GM12878 (cell line): ENCODE results near the gene GRIN3A. TPM values are rescaled to one million over a fixed set of nuclear protein-coding genes. Genes with fewer than 3 reads are reported as not detected.

Source experiments
- ATAC-seq: fragments of 200-7000 bp; cut with Tn5 transposase; 3 replicates; pipeline ENCODE4 v1.9.1; 2020; ENCODE audit warnings: mild to moderate bottlenecking, moderate library complexity
- BruUV-seq: library from RNA; stranded (reverse); fragments of 400-500 nt; replicated peaks from 2 replicates; lab custom pipeline; 2021; lab: Mats Ljungman, UMichigan
- CTCF ChIA-PET: fragments of 300-600 bp; sonication (Branson Sonifier 250); formaldehyde crosslinking; extraction: SDS; loops from one replicate; lab custom pipeline; 2021; ENCODE audit warnings: inconsistent platforms; lab: Yijun Ruan, JAX
- POLR2A ChIA-PET: fragments of 350-600 bp; formaldehyde crosslinking; extraction: SDS; loops from one replicate; lab custom pipeline; 2021; ENCODE audit warnings: inconsistent platforms; lab: Charles Lee
- RAD21 ChIA-PET: fragments of 300-600 bp; sonication (Branson Sonifier 250); formaldehyde crosslinking; loops from one replicate; lab custom pipeline; 2023; ENCODE audit warnings: antibody characterized with exemption; ENCODE audit not compliant: unreplicated experiment; lab: Charles Lee
- SMC1A ChIA-PET: fragments of 300-600 bp; sonication (Branson Sonifier 250); formaldehyde crosslinking; loops from one replicate; lab custom pipeline; 2023; ENCODE audit not compliant: unreplicated experiment, uncharacterized antibody; lab: Charles Lee
- DNase-seq: peaks from one replicate; pipeline ENCODE4 v3.0.0-alpha.2; 2011; ENCODE audit warnings: low read depth, low spot score
- FAIRE-seq: peaks from 3 replicates; lab custom pipeline; 2011; peaks lifted over from hg19 to GRCh38; lab: Jason Lieb, UNC
- H2AFZ ChIP-seq: 2 replicates; pipeline ENCODE4 v1.6.0; 2011; ENCODE audit warnings: low read depth, low read length, control low read depth; ENCODE audit not compliant: control insufficient read depth
- H3K27ac ChIP-seq: 2 replicates; pipeline ENCODE4 v1.5.1; 2011; ENCODE audit warnings: control low read depth; ENCODE audit not compliant: control insufficient read depth, insufficient read depth
- H3K27me3 ChIP-seq, 2 experiments: replicated peaks in 1 of 2; 2 replicates each; pipeline versions ENCODE4 v1.6.0 to v1.6.1; 2011; ENCODE audit warnings: low read length in 1 of 2; ENCODE audit not compliant: control insufficient read depth in 2 of 2, insufficient read depth in 2 of 2
- H3K36me3 ChIP-seq, 2 experiments: 2 replicates each; pipeline ENCODE4 v1.5.1; 2011; ENCODE audit warnings: low read length in 1 of 2; ENCODE audit not compliant: control insufficient read depth in 2 of 2, insufficient read depth in 2 of 2
- H3K4me1 ChIP-seq: 2 replicates; pipeline ENCODE4 v1.6.1; 2011; ENCODE audit warnings: mild to moderate bottlenecking, low read length, moderate library complexity, mixed read lengths; ENCODE audit not compliant: control insufficient read depth, insufficient read depth
- H3K4me2 ChIP-seq: 2 replicates; pipeline ENCODE4 v1.6.0; 2011; ENCODE audit warnings: control low read depth; ENCODE audit not compliant: control insufficient read depth, insufficient read depth
- H3K4me3 ChIP-seq: fragments of 200-600 bp; sonication (generic); 2 replicates; pipeline ENCODE4 v1.5.1; 2016
- H3K79me2 ChIP-seq: 2 replicates; pipeline ENCODE4 v1.6.0; 2011; ENCODE audit warnings: low read length; ENCODE audit not compliant: control insufficient read depth, insufficient read depth
- H3K9ac ChIP-seq: 2 replicates; pipeline ENCODE4 v1.8.0; 2011; ENCODE audit warnings: low read length, control low read depth, mixed read lengths; ENCODE audit not compliant: control insufficient read depth, insufficient read depth
- H3K9me3 ChIP-seq: replicated peaks from 3 replicates; pipeline ENCODE4 v1.5.1; 2011; ENCODE audit warnings: mild to moderate bottlenecking, low read length; ENCODE audit not compliant: control insufficient read depth, insufficient read depth
- H4K20me1 ChIP-seq: 2 replicates; pipeline ENCODE4 v1.6.0; 2011; ENCODE audit not compliant: control insufficient read depth, insufficient read depth
- BMI1 ChIP-seq: fragments of 450-650 bp; IDR thresholded peaks from 2 replicates; pipeline ENCODE4 v1.6.1; 2016; ENCODE audit warnings: mild to moderate bottlenecking, moderate library complexity, borderline replicate concordance
- CBX3 ChIP-seq: fragments of 200-600 bp; sonication (generic); IDR thresholded peaks from 2 replicates; pipeline ENCODE4 v1.6.1; 2016; ENCODE audit warnings: low read depth, borderline replicate concordance
- CREB1 ChIP-seq: IDR thresholded peaks from 2 replicates; pipeline ENCODE4 v1.6.1; 2012; ENCODE audit warnings: low read depth, mild to moderate bottlenecking, inconsistent platforms
- CTCF ChIP-seq, 3 experiments: IDR thresholded peaks in 2 of 3; conservative IDR thresholded peaks in 1 of 3; 2 replicates each; pipeline ENCODE4 v1.5.1; 2011; ENCODE audit warnings: low read depth in 3 of 3, low read length in 3 of 3, mild to moderate bottlenecking in 3 of 3, control low read depth in 2 of 3, moderate library complexity in 2 of 3, inconsistent platforms in 1 of 3, mixed read lengths in 1 of 3; ENCODE audit not compliant: control insufficient read depth in 2 of 3, insufficient read depth in 1 of 3; ENCODE audit errors: extremely low read depth in 1 of 3
- ETV6 ChIP-seq, 2 experiments: fragments of 450-650 bp in 1 of 2; IDR thresholded peaks in 1 of 2; conservative IDR thresholded peaks in 1 of 2; 2 replicates each; pipeline ENCODE4 v1.6.1; 2014; ENCODE audit warnings: antibody characterized with exemption in 1 of 2, borderline replicate concordance in 1 of 2, low read depth in 1 of 2, mild to moderate bottlenecking in 1 of 2, moderate library complexity in 1 of 2
- GATAD2B ChIP-seq: fragments of 450-650 bp; conservative IDR thresholded peaks from 2 replicates; pipeline ENCODE4 v1.6.1; 2017; ENCODE audit warnings: low read depth, mild to moderate bottlenecking, moderate library complexity
- IKZF1 ChIP-seq: fragments of 450-650 bp; conservative IDR thresholded peaks from 2 replicates; pipeline ENCODE4 v1.6.1; 2017; ENCODE audit warnings: antibody characterized with exemption, mild to moderate bottlenecking
- JUNB ChIP-seq: IDR thresholded peaks from 2 replicates; pipeline ENCODE4 v1.6.1; 2016; ENCODE audit warnings: antibody characterized with exemption, mild to moderate bottlenecking
- LARP7 ChIP-seq: fragments of 450-650 bp; IDR thresholded peaks from 2 replicates; pipeline ENCODE4 v1.6.1; 2017; ENCODE audit warnings: mild to moderate bottlenecking
- NFXL1 ChIP-seq: fragments of 450-650 bp; IDR thresholded peaks from 2 replicates; pipeline ENCODE4 v1.6.1; 2017; ENCODE audit warnings: antibody characterized with exemption, mild to moderate bottlenecking, borderline replicate concordance
- PAX5 ChIP-seq: IDR thresholded peaks from 2 replicates; pipeline ENCODE4 v1.6.1; 2011; ENCODE audit warnings: low read depth, low read length, borderline replicate concordance
- RELB ChIP-seq: fragments of 450-650 bp; IDR thresholded peaks from 2 replicates; pipeline ENCODE4 v1.6.1; 2017; ENCODE audit warnings: low read depth, mild to moderate bottlenecking, moderate library complexity
- SMAD1 ChIP-seq: fragments of 450-650 bp; IDR thresholded peaks from 2 replicates; pipeline ENCODE4 v1.6.1; 2018; ENCODE audit warnings: mild to moderate bottlenecking, low read depth; ENCODE audit not compliant: partially characterized antibody
- SUPT20H ChIP-seq: IDR thresholded peaks from 2 replicates; pipeline ENCODE4 v1.6.1; 2011; ENCODE audit warnings: low read depth, mild to moderate bottlenecking, low read length, moderate library complexity, borderline replicate concordance; ENCODE audit not compliant: control insufficient read depth
- SUZ12 ChIP-seq: fragments of 200-600 bp; sonication (generic); IDR thresholded peaks from one replicate; pipeline ENCODE4 v1.6.1; 2018; ENCODE audit warnings: antibody characterized with exemption, mild to moderate bottlenecking; ENCODE audit not compliant: unreplicated experiment
- WGBS: methylation state at CpG from one replicate; pipeline ENCODE4 v1.1.6; 2016; ENCODE audit warnings: low lambda C conversion rate; ENCODE audit not compliant: insufficient replicate concordance, insufficient coverage; ENCODE audit errors: missing lambda C conversion rate; 5-methylcytosine and 5-hydroxymethylcytosine counted together
- in situ Hi-C: fragments of 300-500 bp; cut with MboI; formaldehyde crosslinking; loops from 9 replicates; pipeline ENCODE4 v1.14.3; 2018; ENCODE audit warnings: mixed read lengths
- intact Hi-C: fragments of 100-400 bp; cut with micrococcal nuclease; formaldehyde crosslinking; loops from one replicate; pipeline ENCODE4 v1.14.2; 2022; ENCODE audit not compliant: unreplicated experiment
- polyA plus RNA-seq, 11 experiments: library from polyadenylated mRNA; depleted of rRNA in 4 of 11; unstranded in 6 of 11; stranded (reverse) in 5 of 11; fragments of >200 nt; fragmentation: Nextera tagmentation in 4 of 11; fragmentation: Illumina TruSeq in 1 of 11; extraction: Ambion mirVana in 4 of 11; extraction: Trizol in 1 of 11; gene quantifications; 1 replicate in 1 of 11; 2 replicates in 10 of 11; pipeline versions ENCODE4 v1.2.1 to v1.2.3, GENCODE V29; 2011 to 2016; ENCODE audit warnings: inconsistent platforms in 2 of 11, missing spikeins in 2 of 11, low read depth in 1 of 11
- total RNA-seq, 4 experiments: library from RNA; depleted of rRNA in 3 of 4; stranded (reverse); fragments of >200 nt in 3 of 4; fragmentation: Illumina TruSeq in 1 of 4; extraction: Trizol in 1 of 4; gene quantifications; 2 replicates each; pipeline versions ENCODE4 v1.2.1 to v1.2.3, GENCODE V29; 2013 to 2021

GRIN3A gene
- total and polyA plus RNA-seq, 10 of the 15 experiments (the other 5 are each of a cell fraction or from before 2014, with no cell fraction given) = 0.03 to 0.05 (median 0.04) TPM; not detected in 7

- Histone ChIP-seq H3K36me3 (no peaks in the 10 kb centered on the region), H2AFZ (no peak overlapping the region), H3K27me3 (no peaks in the 10 kb centered on the region), H3K4me1 (no peaks in the 10 kb centered on the region), H3K79me2 (no peaks in the 10 kb centered on the region), H3K9ac (no peak overlapping the region), H3K9me3 (no peaks in the 10 kb centered on the region), H3K4me2 (no peak overlapping the region), H3K4me3 (no peak overlapping the region), H3K27ac (no peak overlapping the region), H4K20me1 (no peaks in the 10 kb centered on the region)
- in situ Hi-C loops (no loop called here), intact Hi-C loops (no loop called here)
- ChIA-PET SMC1A (no interaction called here), POLR2A (no interaction called here), CTCF (no interaction called here), RAD21 (no interaction called here)
- 0% methylated on average over 2 of the region's 2 CpGs for WGBS
- DNase-seq (no peak), ATAC-seq (no peak), FAIRE-seq (no peak)
- BruUV-seq = no TSS peak
- TF ChIP-seq SMAD1 = no peak
- no peak for TF ChIP-seq CBX3
- no peak for TF ChIP-seq SUPT20H
- no peak for TF ChIP-seq GATAD2B
These were observed 106.6 kb downstream of the GRIN3A start for GRCh38 chr9:101631892-101632291.

GRCh38 chr9:101629636-101630035 lies 108.8 kb downstream of the GRIN3A start:
- no peaks in the 10 kb centered on the region for H3K79me2 ChIP-seq
- ChIA-PET RAD21 (no interaction called here), POLR2A (no interaction called here), SMC1A (no interaction called here), CTCF (no interaction called here)
- H2AFZ ChIP-seq = no peak overlapping the region
- H3K27ac ChIP-seq = no peak overlapping the region
- 22% methylated on average over 5 of the region's 5 CpGs for WGBS
- H3K4me3 ChIP-seq = no peak overlapping the region
- no peaks in the 10 kb centered on the region for H3K27me3 ChIP-seq
- no peak for FAIRE-seq
- no peak overlapping the region for H3K9ac ChIP-seq
- no peaks in the 10 kb centered on the region for H3K36me3 ChIP-seq
- no TSS peak for BruUV-seq
- H3K9me3 ChIP-seq = no peaks in the 10 kb centered on the region
- no peak for TF ChIP-seq IKZF1
- TF ChIP-seq RELB = no peak
- TF ChIP-seq SUZ12 = no peak
- no peak for TF ChIP-seq JUNB
- TF ChIP-seq LARP7 = no peak
- TF ChIP-seq ETV6 (conservative IDR thresholded peaks at IDR 0.05 in 1 of 2, IDR thresholded peaks at IDR 0.05 in 1 of 2; ENCODE audit: borderline replicate concordance in 1 of 2, low read depth in 1 of 2) = no peak
- no peak for TF ChIP-seq CREB1
- no peak for TF ChIP-seq BMI1
- TF ChIP-seq PAX5 = no peak
- no peak for TF ChIP-seq NFXL1
- TF ChIP-seq CTCF (IDR thresholded peaks at IDR 0.05 in 2 of 3, conservative IDR thresholded peaks at IDR 0.05 in 1 of 3; ENCODE audit: control insufficient read depth in 2 of 3, extremely low read depth in 1 of 3, insufficient read depth in 1 of 3, low read depth in 3 of 3, low read length in 3 of 3) = no peak
- H3K4me1 ChIP-seq = no peaks in the 10 kb centered on the region
- in situ Hi-C loops = no loop called here
- DNase-seq = no peak
- no peak for ATAC-seq
- intact Hi-C loops = no loop called here
- H3K4me2 ChIP-seq = no peak overlapping the region
- no peaks in the 10 kb centered on the region for H4K20me1 ChIP-seq
